Naive thymus-derived CD4-positive, alpha-beta T cell (primary cell): Measurements from ENCODE around the gene APBA1. TPM values are rescaled to one million over a fixed set of nuclear protein-coding genes. Genes with fewer than 3 reads are reported as not detected.

Experiments used
- ATAC-seq: fragments of 150-1000 bp; cut with Tn5 transposase; 2 replicates; pipeline ENCODE4 v1.10.0; 2021; ENCODE audit warnings: mild to moderate bottlenecking, moderate library complexity
- CTCF ChIA-PET: fragments of 350-600 bp; sonication (Branson Sonifier 250); formaldehyde crosslinking; loops from one replicate; lab custom pipeline; 2021; ENCODE audit warnings: antibody characterized with exemption; lab: Charles Lee
- POLR2A ChIA-PET: fragments of 350-600 bp; sonication (Branson Sonifier 250); formaldehyde crosslinking; loops from one replicate; lab custom pipeline; 2021; ENCODE audit warnings: antibody characterized with exemption, inconsistent platforms; lab: Charles Lee
- DNase-seq, 9 donors: peaks; one replicate each; pipeline versions ENCODE4 v3.0.0 to v3.0.0-alpha.2; 2020 to 2022; ENCODE audit warnings: mixed read lengths in 1 of 9
- H3K27ac ChIP-seq: one replicate; pipeline ENCODE4 v1.7.0; 2013; ENCODE audit warnings: mild to moderate bottlenecking, low read depth, low read length, moderate library complexity
- H3K27me3 ChIP-seq, 2 donors: one replicate each; pipeline ENCODE4 v1.7.0; 2013; ENCODE audit warnings: low read length in 2 of 2, mild to moderate bottlenecking in 2 of 2, moderate library complexity in 2 of 2; ENCODE audit not compliant: control insufficient read depth in 2 of 2, insufficient read depth in 2 of 2
- H3K36me3 ChIP-seq, 3 experiments: 1 replicate in 2 of 3; 2 replicates in 1 of 3; pipeline ENCODE4 v1.7.0; 2013; ENCODE audit warnings: low read length in 3 of 3, mild to moderate bottlenecking in 3 of 3, moderate library complexity in 1 of 3; ENCODE audit not compliant: insufficient read depth in 3 of 3, control insufficient read depth in 2 of 3
- H3K4me1 ChIP-seq, 2 donors: one replicate each; pipeline ENCODE4 v1.7.0; 2013; ENCODE audit warnings: low read length in 2 of 2, mild to moderate bottlenecking in 2 of 2, moderate library complexity in 1 of 2; ENCODE audit not compliant: control insufficient read depth in 2 of 2, insufficient read depth in 2 of 2
- H3K4me3 ChIP-seq: 2 replicates; pipeline ENCODE4 v1.7.0; 2013; ENCODE audit warnings: mild to moderate bottlenecking, low read length
- H3K9me3 ChIP-seq, 3 experiments: 1 replicate in 2 of 3; 2 replicates in 1 of 3; pipeline ENCODE4 v1.7.0; 2013; ENCODE audit warnings: low read length in 3 of 3; ENCODE audit not compliant: control insufficient read depth in 2 of 3
- H3K27ac Mint-ChIP-seq, 9 donors: one replicate each; pipeline ENCODE4 v1.8.0; 2020 to 2022; ENCODE audit warnings: mixed read lengths in 9 of 9, mild to moderate bottlenecking in 8 of 9, moderate library complexity in 5 of 9, inconsistent platforms in 2 of 9
- H3K27me3 Mint-ChIP-seq, 5 donors: one replicate each; pipeline ENCODE4 v1.8.0; 2021 to 2022; ENCODE audit warnings: mixed read lengths in 5 of 5, mild to moderate bottlenecking in 1 of 5
- H3K36me3 Mint-ChIP-seq, 5 donors: one replicate each; pipeline ENCODE4 v1.8.0; 2020 to 2022; ENCODE audit warnings: mixed read lengths in 5 of 5, mild to moderate bottlenecking in 3 of 5, inconsistent platforms in 1 of 5
- H3K4me1 Mint-ChIP-seq, 7 donors: one replicate each; pipeline ENCODE4 v1.8.0; 2020 to 2022; ENCODE audit warnings: mixed read lengths in 7 of 7, mild to moderate bottlenecking in 3 of 7, inconsistent platforms in 1 of 7
- H3K4me3 Mint-ChIP-seq, 10 donors: one replicate each; pipeline ENCODE4 v1.8.0; 2020 to 2022; ENCODE audit warnings: mild to moderate bottlenecking in 10 of 10, mixed read lengths in 10 of 10, moderate library complexity in 6 of 10, inconsistent platforms in 2 of 10
- H3K9me3 Mint-ChIP-seq, 11 donors: one replicate each; pipeline ENCODE4 v1.8.0; 2020 to 2022; ENCODE audit warnings: mixed read lengths in 11 of 11, mild to moderate bottlenecking in 4 of 11, inconsistent platforms in 1 of 11, moderate library complexity in 1 of 11
- intact Hi-C, 2 donors: fragments of 100-400 bp; cut with micrococcal nuclease; formaldehyde crosslinking; loops; one replicate each; pipeline ENCODE4 v1.15.1; 2023
- polyA plus RNA-seq, 2 donors: library from polyadenylated mRNA; unstranded; fragments of 300-500 nt; fragmentation: Illumina TruSeq; gene quantifications; one replicate each; pipeline ENCODE4 v1.2.3, GENCODE V29; 2021
- total RNA-seq, 6 experiments: library from RNA in 5 of 6; stranded (reverse) in 5 of 6; gene quantifications; 1 replicate in 5 of 6; 2 replicates in 1 of 6; pipeline ENCODE4 v1.2.3 and lab custom pipeline; 2021 to 2026

The APBA1 gene
- total and polyA plus RNA-seq, 7 experiments from 2014 or later, result 0.06 to 4.5 (median 1.4) TPM; not detected in 1

DNA sequence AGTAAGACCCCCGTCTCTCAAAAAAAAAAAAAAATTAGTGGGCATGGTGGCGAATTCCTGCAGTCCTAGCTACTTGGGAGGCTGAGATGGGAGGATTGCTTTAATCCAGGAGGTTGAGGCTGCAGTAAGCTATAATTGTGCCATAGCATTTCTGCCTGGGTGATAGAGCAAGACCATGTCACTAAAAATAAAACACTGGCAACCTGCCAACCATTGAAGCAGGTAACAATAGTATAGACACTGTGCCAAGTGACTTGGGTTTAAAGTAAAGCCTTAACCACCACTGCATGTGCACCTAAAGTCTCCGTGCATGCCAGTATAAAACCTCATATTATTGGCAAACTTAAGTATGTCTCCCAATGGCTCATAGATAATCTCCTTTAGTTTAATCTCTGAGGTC is 3.4 kb upstream of the APBA1 start:
- Mint-ChIP-seq H3K4me3 (no peak overlapping the region), H3K27ac (no peak overlapping the region), H3K36me3 (no peaks in the 10 kb centered on the region), H3K27me3 (peaks cover 0 to 45% (median 14%) of the 10 kb centered on the region in 5 donors), H3K4me1 (peaks cover 0 to 33% (median 28%) of the 10 kb centered on the region in 7 donors), H3K9me3 (no peaks in the 10 kb centered on the region)
- Histone ChIP-seq H3K9me3 (no peaks in the 10 kb centered on the region), H3K27ac (no peak overlapping the region), H3K27me3 (no peaks in the 10 kb centered on the region), H3K4me1 (peaks cover 5 to 6% of the 10 kb centered on the region in 2 donors), H3K4me3 (no peak overlapping the region), H3K36me3 (no peaks in the 10 kb centered on the region)
- ATAC-seq, result no peak
- DNase-seq, result no peak
- ChIA-PET CTCF (no interaction called here), POLR2A (no interaction called here)
- intact Hi-C loops, result loop anchor here in 1 of 2 donors (10.0 kb wide), 1 partner anchor 251 kb away; no protein-coding TSS in a partner anchor

GRCh38 chr9:69674716-69675438 is 2.7 kb upstream of the APBA1 start:
- Histone ChIP-seq H3K36me3 (no peaks in the 10 kb centered on the region), H3K9me3 (no peaks in the 10 kb centered on the region), H3K27me3 (no peaks in the 10 kb centered on the region), H3K4me1 (peaks cover 5 to 6% of the 10 kb centered on the region in 2 donors), H3K4me3 (no peak overlapping the region), H3K27ac (no peak overlapping the region)
- peaks cover 0 to 35% (median 28%) of the 10 kb centered on the region in 7 donors for H3K4me1 Mint-ChIP-seq
- peaks cover 0 to 50% (median 14%) of the 10 kb centered on the region in 5 donors for H3K27me3 Mint-ChIP-seq
- CTCF ChIA-PET, result no interaction called here
- DNase-seq (peak in 1 of 9 donors; percentile 8), ATAC-seq (no peak)
- H3K27ac Mint-ChIP-seq, result peak overlapping the region in 5 of 9 donors; percentile 6 to 73 (median 38)
- H3K36me3 Mint-ChIP-seq, result no peaks in the 10 kb centered on the region
- POLR2A ChIA-PET, result no interaction called here
- peak overlapping the region; percentile 4 to 84 (median 48) for H3K4me3 Mint-ChIP-seq
- no peaks in the 10 kb centered on the region for H3K9me3 Mint-ChIP-seq
- intact Hi-C loops, result loop anchor here (5.0 to 10.0 kb wide), 4 partner anchors 32 to 250 kb away; no protein-coding TSS in a partner anchor

DNA sequence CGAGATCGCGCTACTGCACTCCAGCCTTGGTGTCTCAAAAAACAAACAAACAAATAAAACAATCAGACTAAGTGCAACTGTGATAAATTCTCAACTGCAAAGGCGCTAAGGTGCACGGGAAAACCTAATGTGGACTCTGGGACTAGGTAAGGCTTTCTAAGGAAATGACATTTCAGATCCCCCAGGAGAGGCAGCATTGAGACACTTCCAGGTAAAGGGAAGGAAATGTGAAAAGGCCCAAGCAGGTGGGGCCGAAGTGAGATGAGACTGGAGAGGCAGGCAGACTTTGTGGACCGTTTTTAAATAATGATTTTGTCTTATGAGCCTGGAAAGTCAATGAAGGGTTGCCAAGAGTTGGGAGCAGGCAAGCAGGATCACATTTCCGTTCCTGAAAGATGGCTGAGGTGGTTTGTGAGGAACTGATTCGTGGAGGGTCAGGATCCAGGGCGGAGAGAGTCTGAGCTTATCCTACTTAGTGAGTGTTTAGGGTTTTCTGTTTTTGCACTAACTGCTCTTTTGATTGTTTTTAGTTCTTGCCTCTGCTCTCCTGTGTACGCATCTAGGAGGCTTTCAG is 2.0 kb upstream of the APBA1 start:
- Histone ChIP-seq H3K27ac (no peak overlapping the region), H3K4me3 (no peak overlapping the region), H3K4me1 (peaks cover 5 to 6% of the 10 kb centered on the region in 2 donors), H3K9me3 (no peaks in the 10 kb centered on the region), H3K27me3 (no peaks in the 10 kb centered on the region), H3K36me3 (no peaks in the 10 kb centered on the region)
- Mint-ChIP-seq H3K27ac (peak overlapping the region in 6 of 9 donors; percentile 6 to 73 (median 36)), H3K9me3 (no peaks in the 10 kb centered on the region), H3K36me3 (no peaks in the 10 kb centered on the region), H3K27me3 (peaks cover 0 to 50% (median 14%) of the 10 kb centered on the region in 5 donors), H3K4me3 (peak overlapping the region; percentile 18 to 84 (median 58)), H3K4me1 (peaks cover 0 to 35% (median 28%) of the 10 kb centered on the region in 7 donors)
- ChIA-PET POLR2A (no interaction called here), CTCF (interaction anchor here (0.6 to 1.4 kb wide), 3 partner anchors 9 to 203 kb away, joined by 3 to 5 read pairs (median 4); no protein-coding TSS in a partner anchor)
- DNase-seq, result no peak
- intact Hi-C loops, result loop anchor here (5.0 to 10.0 kb wide), 4 partner anchors 33 to 249 kb away; no protein-coding TSS in a partner anchor
- ATAC-seq, result no peak

- peaks cover 0 to 35% (median 28%) of the 10 kb centered on the region in 7 donors for H3K4me1 Mint-ChIP-seq
- H3K4me1 ChIP-seq, result peaks cover 5 to 6% of the 10 kb centered on the region in 2 donors
- no peaks in the 10 kb centered on the region for H3K9me3 ChIP-seq
- H3K36me3 Mint-ChIP-seq, result no peaks in the 10 kb centered on the region
- no peak overlapping the region for H3K27ac ChIP-seq
- POLR2A ChIA-PET, result no interaction called here
- ATAC-seq (no peak), DNase-seq (no peak)
- no peaks in the 10 kb centered on the region for H3K9me3 Mint-ChIP-seq
- intact Hi-C loops, result loop anchor here (1.0 to 10.0 kb wide), 6 partner anchors 34 to 248 kb away; no protein-coding TSS in a partner anchor
- peak overlapping the region; percentile 84 for H3K4me3 ChIP-seq
- peaks cover 0 to 47% (median 9%) of the 10 kb centered on the region in 5 donors for H3K27me3 Mint-ChIP-seq
- no peaks in the 10 kb centered on the region for H3K27me3 ChIP-seq
- no peaks in the 10 kb centered on the region for H3K36me3 ChIP-seq
- H3K27ac Mint-ChIP-seq, result peak overlapping the region in 7 of 9 donors; percentile 17 to 62 (median 59)
- H3K4me3 Mint-ChIP-seq, result peak overlapping the region; percentile 80 to 91 (median 86)
- CTCF ChIA-PET, result interaction anchor here (0.6 to 1.4 kb wide), 3 partner anchors 8 to 204 kb away, joined by 3 to 5 read pairs (median 4); no protein-coding TSS in a partner anchor
Measured at GRCh38 chr9:69673311-69673640, 1.1 kb upstream of the APBA1 start.

GRCh38 chr9:69672596-69673310 is 582 bp upstream of the APBA1 start:
- Histone ChIP-seq H3K27ac (no peak overlapping the region), H3K9me3 (no peaks in the 10 kb centered on the region), H3K4me1 (peaks cover 5 to 6% of the 10 kb centered on the region in 2 donors), H3K27me3 (no peaks in the 10 kb centered on the region), H3K36me3 (no peaks in the 10 kb centered on the region), H3K4me3 (peak overlapping the region; percentile 84)
- Mint-ChIP-seq H3K9me3 (no peaks in the 10 kb centered on the region), H3K4me3 (peak overlapping the region; percentile 80 to 91 (median 86)), H3K36me3 (no peaks in the 10 kb centered on the region), H3K4me1 (peaks cover 0 to 35% (median 28%) of the 10 kb centered on the region in 7 donors), H3K27me3 (peaks cover 0 to 47% (median 9%) of the 10 kb centered on the region in 5 donors), H3K27ac (peak overlapping the region in 7 of 9 donors; percentile 17 to 62 (median 59))
- ChIA-PET POLR2A (interaction anchor here (0.5 to 1.6 kb wide), 3 partner anchors 12 to 87 kb away, joined by 3 to 5 read pairs (median 4); partner anchors contain the start of gene PTAR1), CTCF (interaction anchor here (0.6 to 1.4 kb wide), 3 partner anchors 8 to 206 kb away, joined by 3 to 5 read pairs (median 4); no protein-coding TSS in a partner anchor)
- ATAC-seq, result peak; percentile 88
- intact Hi-C loops, result loop anchor here (1.0 to 10.0 kb wide), 7 partner anchors 35 to 248 kb away; no protein-coding TSS in a partner anchor
- peak; percentile 51 to 78 (median 70) for DNase-seq
